DND-41 (cell line): ENCODE results near the gene USP48.

Experiments used
- ATAC-seq: fragments of 200-7000 bp; cut with Tn5 transposase; 3 replicates; pipeline ENCODE4 v1.9.1; 2021; ENCODE audit warnings: low read depth; ENCODE audit not compliant: insufficient read depth
- DNase-seq: peaks from one replicate; pipeline ENCODE4 v3.0.0-alpha.2; 2020
- H2AFZ ChIP-seq: 2 replicates; pipeline ENCODE4 v1.6.0; 2012; ENCODE audit warnings: low read depth, low read length
- H3K27ac ChIP-seq: 2 replicates; pipeline ENCODE4 v1.5.1; 2012; ENCODE audit warnings: low read length, inconsistent platforms
- H3K27me3 ChIP-seq: fragments of 200-600 bp; sonication (generic); 2 replicates; pipeline ENCODE4 v1.6.0; 2012; ENCODE audit warnings: low read length, mild to moderate bottlenecking, inconsistent platforms; ENCODE audit not compliant: insufficient read depth, poor library complexity
- H3K36me3 ChIP-seq: 2 replicates; pipeline ENCODE4 v1.5.1; 2012; ENCODE audit warnings: low read length, inconsistent platforms; ENCODE audit not compliant: insufficient read depth
- H3K4me1 ChIP-seq: 2 replicates; pipeline ENCODE4 v1.5.1; 2012; ENCODE audit warnings: mild to moderate bottlenecking, low read length; ENCODE audit not compliant: insufficient read depth
- H3K4me2 ChIP-seq: 2 replicates; pipeline ENCODE4 v1.6.0; 2012; ENCODE audit warnings: mild to moderate bottlenecking, moderate library complexity, low read length, inconsistent platforms; ENCODE audit not compliant: insufficient read depth
- H3K4me3 ChIP-seq, 2 experiments: fragments of 200-600 bp in 1 of 2; shearing (Covaris generic) in 1 of 2; 2 replicates each; pipeline ENCODE4 v1.5.1; 2012 to 2016; ENCODE audit warnings: inconsistent platforms in 2 of 2, low read length in 2 of 2, mild to moderate bottlenecking in 2 of 2, low read depth in 1 of 2, moderate library complexity in 1 of 2
- H3K79me2 ChIP-seq: 2 replicates; pipeline ENCODE4 v1.6.0; 2012; ENCODE audit warnings: low read length, inconsistent platforms; ENCODE audit not compliant: insufficient read depth
- H3K9ac ChIP-seq: 2 replicates; pipeline ENCODE4 v1.6.0; 2012; ENCODE audit warnings: low read depth, mild to moderate bottlenecking, inconsistent platforms, low read length, moderate library complexity
- H3K9me3 ChIP-seq: 2 replicates; pipeline ENCODE4 v1.5.1; 2012; ENCODE audit warnings: low read length, moderate library complexity, mild to moderate bottlenecking, inconsistent platforms; ENCODE audit not compliant: insufficient read depth, severe bottlenecking
- H4K20me1 ChIP-seq: 2 replicates; pipeline ENCODE4 v1.6.0; 2012; ENCODE audit warnings: low read length; ENCODE audit not compliant: insufficient read depth
- CTCF ChIP-seq: IDR thresholded peaks from 2 replicates; pipeline ENCODE4 v1.5.1; 2012; ENCODE audit warnings: borderline replicate concordance, low read length, moderate library complexity, mild to moderate bottlenecking; ENCODE audit not compliant: poor library complexity, severe bottlenecking; ENCODE audit errors: extremely low read depth
- EZH2 ChIP-seq: IDR thresholded peaks from 3 replicates; pipeline ENCODE4 v1.6.1; 2012; ENCODE audit warnings: borderline replicate concordance, low read depth, mild to moderate bottlenecking, moderate library complexity, low read length, inconsistent platforms; ENCODE audit not compliant: severe bottlenecking

The USP48 gene

GRCh38 chr1:21804536-21804935 is 21.6 kb upstream of the USP48 start:
- H3K27ac ChIP-seq, result no peak overlapping the region
- no peak overlapping the region for H3K4me2 ChIP-seq
- H3K4me1 ChIP-seq, result no peaks in the 10 kb centered on the region
- H3K9me3 ChIP-seq, result no peaks in the 10 kb centered on the region
- ATAC-seq, result no peak
- no peaks in the 10 kb centered on the region for H3K36me3 ChIP-seq
- no peak overlapping the region for H3K4me3 ChIP-seq
- no peak for DNase-seq
- no peaks in the 10 kb centered on the region for H3K79me2 ChIP-seq
- no peak overlapping the region for H3K9ac ChIP-seq
- H3K27me3 ChIP-seq, result no peaks in the 10 kb centered on the region
- no peaks in the 10 kb centered on the region for H4K20me1 ChIP-seq
- no peak overlapping the region for H2AFZ ChIP-seq
- TF ChIP-seq CTCF (no peak), EZH2 (no peak)

DNA sequence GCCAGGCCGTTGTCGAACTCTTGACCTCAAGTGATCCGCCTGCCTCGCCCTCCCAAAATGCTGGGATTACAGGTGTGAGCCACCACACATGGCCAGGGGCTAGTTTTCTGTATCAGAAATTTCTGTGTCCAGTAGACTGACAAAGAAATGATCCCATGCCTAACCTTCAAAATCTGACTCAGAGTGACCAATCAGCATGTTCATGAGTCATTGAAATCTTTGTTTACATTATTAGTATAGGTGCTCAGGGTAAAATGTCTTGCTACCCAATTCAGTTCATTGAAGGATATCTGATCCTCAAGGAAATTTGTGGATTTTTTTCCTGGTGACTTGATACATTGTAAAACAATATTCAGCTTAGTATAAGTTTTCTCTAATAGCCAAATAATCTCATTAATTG is 18.2 kb upstream of the USP48 start:
- no peak overlapping the region for H3K4me2 ChIP-seq
- H2AFZ ChIP-seq, result no peak overlapping the region
- H3K9ac ChIP-seq, result no peak overlapping the region
- no peak for DNase-seq
- H3K27me3 ChIP-seq, result no peaks in the 10 kb centered on the region
- H3K9me3 ChIP-seq, result no peaks in the 10 kb centered on the region
- no peak for TF ChIP-seq CTCF
- TF ChIP-seq EZH2, result no peak
- no peaks in the 10 kb centered on the region for H3K4me1 ChIP-seq
- ATAC-seq, result no peak
- no peak overlapping the region for H3K27ac ChIP-seq
- no peak overlapping the region for H3K4me3 ChIP-seq
- no peaks in the 10 kb centered on the region for H3K36me3 ChIP-seq
- no peaks in the 10 kb centered on the region for H4K20me1 ChIP-seq
- H3K79me2 ChIP-seq, result no peaks in the 10 kb centered on the region

GRCh38 chr1:21799730-21800129 is 16.8 kb upstream of the USP48 start:
- TF ChIP-seq EZH2, result no peak
- no peak for TF ChIP-seq CTCF
- H3K4me1 ChIP-seq, result no peaks in the 10 kb centered on the region
- H4K20me1 ChIP-seq, result no peaks in the 10 kb centered on the region
- no peaks in the 10 kb centered on the region for H3K79me2 ChIP-seq
- DNase-seq, result no peak
- H2AFZ ChIP-seq, result no peak overlapping the region
- peaks cover 11% of the 10 kb centered on the region for H3K9me3 ChIP-seq
- no peak overlapping the region for H3K27ac ChIP-seq
- H3K9ac ChIP-seq, result no peak overlapping the region
- no peak for ATAC-seq
- H3K4me3 ChIP-seq, result no peak overlapping the region
- H3K36me3 ChIP-seq, result no peaks in the 10 kb centered on the region
- no peaks in the 10 kb centered on the region for H3K27me3 ChIP-seq
- no peak overlapping the region for H3K4me2 ChIP-seq

- Histone ChIP-seq H3K36me3 (no peaks in the 10 kb centered on the region), H4K20me1 (no peaks in the 10 kb centered on the region), H3K4me3 (no peak overlapping the region), H3K79me2 (no peaks in the 10 kb centered on the region), H3K9ac (no peak overlapping the region), H3K4me1 (no peaks in the 10 kb centered on the region), H2AFZ (no peak overlapping the region), H3K9me3 (peaks cover 15% of the 10 kb centered on the region), H3K4me2 (no peak overlapping the region), H3K27me3 (no peaks in the 10 kb centered on the region), H3K27ac (no peak overlapping the region)
- ATAC-seq (no peak), DNase-seq (no peak)
- no peak for TF ChIP-seq EZH2
- TF ChIP-seq CTCF, result no peak
Observed at GRCh38 chr1:21795075-21795474, 12.1 kb upstream of the USP48 start.
